ENCODE data around the gene TAC3.
A peak's percentile ranks its signal among the peaks of the same experiment; 100 is the strongest.
"Not testable (repeated sequence)": the region's sequence is repeated elsewhere in the genome, so short reads cannot be mapped to it uniquely, and the experiment has no call there.

The TAC3 gene

GRCh38 chr12:57037264-57037663, 20.9 kb upstream of the TAC3 start:
- DNase-seq (ENCODE audit: low read depth, low spot score) = no peak

GRCh38 chr12:57033431-57033830, 17.1 kb upstream of the TAC3 start:
- DNase-seq (ENCODE audit: low read depth, low spot score) = no peak

GRCh38 chr12:57031789-57032188, 15.5 kb upstream of the TAC3 start:
- DNase-seq (ENCODE audit: low read depth, low spot score) = no peak

GRCh38 chr12:57031138-57031725, 14.9 kb upstream of the TAC3 start:
- peak; percentile 13 for DNase-seq (ENCODE audit: low read depth, low spot score)

GRCh38 chr12:57029457-57029856, 13.1 kb upstream of the TAC3 start:
- DNase-seq (ENCODE audit: low read depth, low spot score) = no peak

- no peak for DNase-seq (ENCODE audit: low read depth, low spot score)
Measured at GRCh38 chr12:57027805-57028153, 11.4 kb upstream of the TAC3 start.

GRCh38 chr12:57027011-57027804, 10.9 kb upstream of the TAC3 start:
- DNase-seq (ENCODE audit: low read depth, low spot score) = no peak

- DNase-seq (ENCODE audit: low read depth, low spot score) = no peak
Measured at GRCh38 chr12:57025196-57025595, 8.9 kb upstream of the TAC3 start.

- DNase-seq (ENCODE audit: low read depth, low spot score) = not testable (repeated sequence)
Measured at GRCh38 chr12:57022324-57022723, 6.0 kb upstream of the TAC3 start.

GRCh38 chr12:57019983-57020719, 3.8 kb upstream of the TAC3 start:
- DNase-seq (ENCODE audit: low read depth, low spot score) = no peak

- DNase-seq (ENCODE audit: low read depth, low spot score) = no peak
Measured at GRCh38 chr12:57018906-57019305, 2.6 kb upstream of the TAC3 start.

GRCh38 chr12:57018353-57018752, 2.0 kb upstream of the TAC3 start:
- DNase-seq (ENCODE audit: low read depth, low spot score) = not testable (repeated sequence)

GRCh38 chr12:57012600-57013465, 3.5 kb downstream of the TAC3 start:
- no peak for DNase-seq (ENCODE audit: low read depth, low spot score)

GRCh38 chr12:57011438-57012424, 4.6 kb downstream of the TAC3 start:
- DNase-seq (ENCODE audit: low read depth, low spot score) = no peak

GRCh38 chr12:57010627-57011247, 5.6 kb downstream of the TAC3 start:
- DNase-seq (ENCODE audit: low read depth, low spot score) = no peak

GRCh38 chr12:57009949-57010626, 6.2 kb downstream of the TAC3 start:
- no peak for DNase-seq (ENCODE audit: low read depth, low spot score)

GRCh38 chr12:57008178-57008577, 8.2 kb downstream of the TAC3 start:
- DNase-seq (ENCODE audit: low read depth, low spot score) = peak; percentile 64

GRCh38 chr12:57006809-57007475, 9.4 kb downstream of the TAC3 start:
- DNase-seq (ENCODE audit: low read depth, low spot score) = no peak

Measured in astrocyte of the hippocampus (primary cell).